Spleen (tissue), 11 donors: ENCODE results near the gene AP2A1. TPM values are rescaled to one million over a fixed set of nuclear protein-coding genes. Genes with fewer than 3 reads are reported as not detected.

Experiments
- DNase-seq: peaks from one replicate; pipeline ENCODE4 v3.0.0-alpha.2; 2020
- H3K27ac ChIP-seq, 8 donors: fragments of 200-600 bp; sonication (generic) in 7 of 8; 1 replicate in 4 of 8; 2 replicates in 4 of 8; pipeline versions ENCODE4 v1.5.0 to v1.8.0; 2016 to 2021; ENCODE audit warnings: inconsistent platforms in 4 of 8, mild to moderate bottlenecking in 4 of 8, moderate library complexity in 1 of 8
- H3K27me3 ChIP-seq, 7 donors: fragments of 200-600 bp; sonication (generic) in 6 of 7; replicated peaks in 1 of 7; 1 replicate in 4 of 7; 2 replicates in 3 of 7; pipeline versions ENCODE4 v1.5.0 to v1.8.0; 2016 to 2021; ENCODE audit warnings: inconsistent platforms in 3 of 7, mild to moderate bottlenecking in 1 of 7
- H3K36me3 ChIP-seq, 6 donors: fragments of 200-600 bp; sonication (generic) in 5 of 6; 1 replicate in 4 of 6; 2 replicates in 2 of 6; pipeline versions ENCODE4 v1.5.0 to v1.8.0; 2016 to 2021; ENCODE audit warnings: inconsistent platforms in 2 of 6
- H3K4me1 ChIP-seq, 6 donors: fragments of 200-600 bp; sonication (generic) in 5 of 6; 1 replicate in 3 of 6; 2 replicates in 3 of 6; pipeline versions ENCODE4 v1.5.0 to v1.8.0; 2016 to 2021; ENCODE audit warnings: inconsistent platforms in 3 of 6
- H3K4me3 ChIP-seq, 8 donors: fragments of 200-600 bp; sonication (generic) in 7 of 8; 1 replicate in 4 of 8; 2 replicates in 4 of 8; pipeline versions ENCODE4 v1.5.0 to v1.8.0; 2016 to 2021; ENCODE audit warnings: inconsistent platforms in 4 of 8, mild to moderate bottlenecking in 4 of 8, moderate library complexity in 2 of 8
- H3K9me3 ChIP-seq, 8 donors: fragments of 200-600 bp; sonication (generic) in 7 of 8; 1 replicate in 4 of 8; 2 replicates in 4 of 8; pipeline versions ENCODE4 v1.5.0 to v1.8.0; 2016 to 2021; ENCODE audit warnings: inconsistent platforms in 4 of 8
- POLR2A ChIP-seq, 3 donors: fragments of 450-650 bp; IDR thresholded peaks; one replicate each; pipeline ENCODE4 v1.5.1; 2017; ENCODE audit warnings: antibody characterized with exemption in 3 of 3, mild to moderate bottlenecking in 1 of 3
- POLR2AphosphoS5 ChIP-seq, 3 donors: sonication (generic); formaldehyde crosslinking; IDR thresholded peaks; one replicate each; pipeline ENCODE4 v1.5.1; 2017; ENCODE audit warnings: antibody characterized with exemption in 3 of 3
- whole genome bisulfite sequencing, 5 donors: extraction: QIAGEN DNeasy Blood & Tissue Kit in 3 of 5; methylation state at CpG; one replicate each; pipeline versions ENCODE4 v1.1.5 to v1.1.7; 2013 to 2018; 5-methylcytosine and 5-hydroxymethylcytosine counted together
- intact Hi-C: fragments of 100-400 bp; cut with DNase I; formaldehyde crosslinking; loops from one replicate; pipeline ENCODE4 v1.15.0; 2023; ENCODE audit warnings: low total_unique reads
- polyA plus RNA-seq, 3 donors: library from polyadenylated mRNA; stranded (reverse); fragments of 200-250 nt; gene quantifications; one replicate each; pipeline ENCODE4 v1.2.1, GENCODE V29; 2013
- total RNA-seq, 7 donors: library from RNA; depleted of rRNA in 3 of 7; stranded (reverse); fragments of >200 nt in 3 of 7; fragmentation: NEBNext Ultra II Directional in 4 of 7; extraction: Animal tissue kit (Norgen Biotek cat#: 25700) in 4 of 7; gene quantifications; one replicate each; pipeline versions ENCODE4 v1.1.0 to v1.2.1, GENCODE V29; 2016 to 2021
- TF ChIP-seq, protein P1 (sequence below), 11 experiments: fragments of 200-600 bp in 7 of 11; fragments of 450-650 bp in 4 of 11; sonication (generic) in 4 of 11; IDR thresholded peaks in 8 of 11; conservative IDR thresholded peaks in 3 of 11; 1 replicate in 7 of 11; 2 replicates in 4 of 11; pipeline versions ENCODE4 v1.4.0 to v1.8.0; 2016 to 2021; ENCODE audit warnings: antibody characterized with exemption in 11 of 11, inconsistent platforms in 4 of 11, mild to moderate bottlenecking in 1 of 11
- donor health status: healthy with polysubstance abuse.
- donor health status: DM: no; HTN: no; CAD: no; lungs with moderate emphysema.
- donor health status: DM: no; HTN: no; CAD: no.
- donor health status: Bipolar disorder and iron deficiency.
- donor health status: healthy.
- donor health status: DM: no; HTN: no; CAD: no.
- donor health status: DM: yes; HTN: yes; CAD: no.

AP2A1 gene
- total and polyA plus RNA-seq, 10 donors: 18.1 to 108 (median 89.1) TPM

DNA sequence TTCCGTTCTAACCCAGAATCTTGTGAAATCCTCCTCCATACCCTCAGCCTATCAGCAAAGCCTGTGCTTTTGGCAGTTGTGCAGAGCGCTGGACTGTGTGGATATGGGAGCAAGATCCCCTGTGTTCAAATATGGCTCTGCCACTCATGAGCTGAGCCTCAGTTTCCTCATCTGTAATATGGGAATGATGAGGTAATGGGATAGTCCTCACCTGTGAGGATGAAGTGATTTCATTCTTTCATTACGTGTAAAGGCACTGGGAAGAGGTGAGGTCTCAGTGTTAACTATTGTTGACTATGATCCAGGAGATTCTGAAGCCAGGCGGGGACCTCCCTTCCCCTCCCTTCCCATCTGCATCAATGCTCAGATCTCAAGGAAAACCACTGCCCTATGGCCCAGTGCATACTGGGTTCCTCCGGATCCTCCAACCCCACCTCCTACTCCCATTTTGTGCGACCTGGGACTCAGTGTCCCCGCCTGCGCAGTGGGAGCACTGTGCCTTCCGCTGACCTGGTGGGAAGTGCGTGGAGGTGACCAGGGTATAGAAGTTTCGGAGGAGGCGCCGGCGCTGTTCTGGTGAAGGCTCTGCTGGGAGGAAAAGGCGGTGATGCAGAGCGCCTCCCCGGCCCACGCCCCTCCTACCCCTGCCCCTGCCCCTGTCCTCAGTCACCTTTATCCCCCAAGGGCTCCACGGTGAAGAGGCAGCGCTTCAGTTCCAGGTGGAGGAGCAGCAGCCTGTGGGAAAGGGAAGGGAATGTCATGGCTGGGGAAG lies 41.3 kb downstream of the AP2A1 start:
- TF ChIP-seq, protein P1, sequence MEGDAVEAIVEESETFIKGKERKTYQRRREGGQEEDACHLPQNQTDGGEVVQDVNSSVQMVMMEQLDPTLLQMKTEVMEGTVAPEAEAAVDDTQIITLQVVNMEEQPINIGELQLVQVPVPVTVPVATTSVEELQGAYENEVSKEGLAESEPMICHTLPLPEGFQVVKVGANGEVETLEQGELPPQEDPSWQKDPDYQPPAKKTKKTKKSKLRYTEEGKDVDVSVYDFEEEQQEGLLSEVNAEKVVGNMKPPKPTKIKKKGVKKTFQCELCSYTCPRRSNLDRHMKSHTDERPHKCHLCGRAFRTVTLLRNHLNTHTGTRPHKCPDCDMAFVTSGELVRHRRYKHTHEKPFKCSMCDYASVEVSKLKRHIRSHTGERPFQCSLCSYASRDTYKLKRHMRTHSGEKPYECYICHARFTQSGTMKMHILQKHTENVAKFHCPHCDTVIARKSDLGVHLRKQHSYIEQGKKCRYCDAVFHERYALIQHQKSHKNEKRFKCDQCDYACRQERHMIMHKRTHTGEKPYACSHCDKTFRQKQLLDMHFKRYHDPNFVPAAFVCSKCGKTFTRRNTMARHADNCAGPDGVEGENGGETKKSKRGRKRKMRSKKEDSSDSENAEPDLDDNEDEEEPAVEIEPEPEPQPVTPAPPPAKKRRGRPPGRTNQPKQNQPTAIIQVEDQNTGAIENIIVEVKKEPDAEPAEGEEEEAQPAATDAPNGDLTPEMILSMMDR (IDR thresholded peaks at IDR 0.05 in 8 of 11, conservative IDR thresholded peaks at IDR 0.05 in 3 of 11): no peak
- TF ChIP-seq POLR2A (IDR thresholded peaks at IDR 0.05): no peak
- TF ChIP-seq POLR2AphosphoS5 (IDR thresholded peaks at IDR 0.05): peak in 1 of 3 donors; percentile 11
- intact Hi-C loops: no loop called here
- 80 to 87% (median 85%) methylated on average over 20 of the region's 20 CpGs for WGBS, 5 donors
- DNase-seq: peak; percentile 87
- peaks cover 2 to 48% (median 29%) of the 10 kb centered on the region in 6 donors for H3K36me3 ChIP-seq
- H3K4me1 ChIP-seq: peaks cover 6 to 60% (median 37%) of the 10 kb centered on the region in 6 donors
- H3K4me3 ChIP-seq: peak overlapping the region in 5 of 8 donors; percentile 64 to 75 (median 67)
- H3K9me3 ChIP-seq: no peaks in the 10 kb centered on the region
- H3K27me3 ChIP-seq: no peaks in the 10 kb centered on the region
- peak overlapping the region in 7 of 8 donors; percentile 27 to 92 (median 86) for H3K27ac ChIP-seq

GRCh38 chr19:49808711-49809159 lies 41.9 kb downstream of the AP2A1 start:
- Histone ChIP-seq H3K27ac (peak overlapping the region; percentile 43 to 92 (median 84)), H3K27me3 (no peaks in the 10 kb centered on the region), H3K4me3 (peak overlapping the region; percentile 56 to 82 (median 66)), H3K36me3 (peaks cover 0 to 41% (median 23%) of the 10 kb centered on the region in 6 donors), H3K9me3 (no peaks in the 10 kb centered on the region), H3K4me1 (peaks cover 6 to 62% (median 40%) of the 10 kb centered on the region in 6 donors)
- TF ChIP-seq, protein P1 (IDR thresholded peaks at IDR 0.05 in 8 of 11, conservative IDR thresholded peaks at IDR 0.05 in 3 of 11): no peak
- peak; percentile 24 to 45 (median 36) for TF ChIP-seq POLR2AphosphoS5 (IDR thresholded peaks at IDR 0.05)
- intact Hi-C loops: no loop called here
- DNase-seq: peak; percentile 96
- WGBS, 5 donors: 3 to 11% (median 8%) methylated on average over 30 to 31 of the region's 31 CpGs

DNA sequence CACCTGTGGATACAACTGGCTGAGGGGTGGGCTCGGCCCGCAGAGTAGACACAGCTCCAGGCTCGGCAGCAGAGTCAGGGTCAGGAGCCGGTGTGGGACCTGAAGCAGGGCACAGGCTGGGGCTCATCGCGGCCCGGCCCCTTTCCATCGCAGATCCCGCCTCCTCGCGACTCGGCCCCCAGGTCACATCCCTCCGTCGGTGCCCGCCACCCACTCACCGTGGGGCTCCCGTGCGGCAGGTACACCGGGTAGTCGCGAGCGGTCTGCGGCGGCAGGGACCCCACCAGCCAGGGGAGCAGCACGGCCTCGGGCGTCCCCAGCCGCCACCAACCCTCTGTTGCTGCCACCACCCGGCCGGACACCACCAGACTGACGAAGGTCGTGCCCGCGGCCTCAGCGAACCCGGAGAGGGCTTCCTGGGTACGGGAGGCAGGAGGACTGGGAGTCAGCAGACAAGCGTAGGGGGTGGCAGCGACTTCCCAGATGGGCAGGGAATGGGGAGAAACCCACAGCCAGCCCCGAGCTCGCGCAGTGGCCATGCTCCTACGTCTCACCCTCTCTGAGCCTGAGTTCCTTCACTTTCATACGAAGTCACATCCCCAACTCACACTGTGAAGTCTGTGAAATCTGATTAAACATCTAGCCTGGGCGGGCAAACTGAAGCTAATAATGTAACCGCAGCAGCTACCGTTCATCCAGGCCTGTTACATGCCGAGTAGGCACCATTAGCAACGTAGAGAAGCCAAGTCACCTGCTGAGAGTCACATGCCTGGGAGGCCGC lies 42.5 kb downstream of the AP2A1 start:
- intact Hi-C loops: no loop called here
- H3K9me3 ChIP-seq: no peaks in the 10 kb centered on the region
- H3K27ac ChIP-seq: peak overlapping the region; percentile 43 to 92 (median 84)
- H3K27me3 ChIP-seq: no peaks in the 10 kb centered on the region
- WGBS, 5 donors: 10 to 55% (median 12%) methylated on average over 6 to 50 of the region's 50 CpGs
- H3K36me3 ChIP-seq: peaks cover 0 to 35% (median 17%) of the 10 kb centered on the region in 6 donors
- peak; percentile 92 for DNase-seq
- peaks cover 12 to 69% (median 45%) of the 10 kb centered on the region in 6 donors for H3K4me1 ChIP-seq
- TF ChIP-seq POLR2AphosphoS5 (IDR thresholded peaks at IDR 0.05) (peak; percentile 82 to 87 (median 85)), POLR2A (IDR thresholded peaks at IDR 0.05) (peak in 1 of 3 donors; percentile 27)
- TF ChIP-seq, protein P1 (IDR thresholded peaks at IDR 0.05 in 8 of 11, conservative IDR thresholded peaks at IDR 0.05 in 3 of 11): peak in 6 of 11 experiments; percentile 10 to 34 (median 16)
- H3K4me3 ChIP-seq: peak overlapping the region; percentile 56 to 82 (median 66)
